Caki2 (cell line): Measurements from ENCODE around the gene PIANP. TPM values are rescaled to one million over a fixed set of nuclear protein-coding genes. Genes with fewer than 3 reads are reported as not detected.

Experiments
- DNase-seq: peaks from one replicate; pipeline ENCODE4 v3.0.0-alpha.2; 2015; ENCODE audit warnings: low read depth
- in situ Hi-C: cut with HindIII; loops from 2 replicates; pipeline ENCODE4 v1.10.0; 2016; ENCODE audit warnings: low sequenced_read_pairs, low pct_unique_long_range_greater_than_20kb, mixed read lengths
- total RNA-seq: library from RNA; depleted of rRNA; stranded (reverse); fragments of >200 nt; shearing (Covaris generic); gene quantifications from 2 replicates; pipeline ENCODE4 v1.2.3, GENCODE V29; 2014; ENCODE audit warnings: low replicate concordance

The PIANP gene
- total RNA-seq, 1 experiment from 2014 or later = not detected

- DNase-seq = peak; percentile 97
- in situ Hi-C loops = no loop called here
Observed at GRCh38 chr12:6688999-6689882, 11.4 kb downstream of the PIANP start, which contains the start of gene ZNF384. ZNF384 (minus strand) TSS chr12:6689375; CDS start chr12:6679520, 9,855 bp downstream.

GRCh38 chr12:6688543-6688998 is 12.0 kb downstream of the PIANP start:
- no peak for DNase-seq
- in situ Hi-C loops = no loop called here

- DNase-seq = no peak
- in situ Hi-C loops = no loop called here
Observed at GRCh38 chr12:6685814-6686213, 14.8 kb downstream of the PIANP start.

GRCh38 chr12:6684609-6685008 is 16.0 kb downstream of the PIANP start:
- DNase-seq = no peak
- in situ Hi-C loops = no loop called here

GRCh38 chr12:6676962-6677361 is 23.7 kb downstream of the PIANP start:
- in situ Hi-C loops = no loop called here
- no peak for DNase-seq

- no peak for DNase-seq
- in situ Hi-C loops = no loop called here
Observed at GRCh38 chr12:6672143-6672542, 28.5 kb downstream of the PIANP start.

GRCh38 chr12:6667559-6668210 is 32.9 kb downstream of the PIANP start:
- in situ Hi-C loops = no loop called here
- peak; percentile 14 for DNase-seq

- in situ Hi-C loops = no loop called here
- no peak for DNase-seq
Observed at GRCh38 chr12:6666211-6666610, 34.4 kb downstream of the PIANP start.

GRCh38 chr12:6664902-6665301 is 35.7 kb downstream of the PIANP start:
- DNase-seq = no peak
- in situ Hi-C loops = no loop called here

- peak; percentile 99 for DNase-seq
- in situ Hi-C loops = no loop called here
Observed at GRCh38 chr12:6662906-6663742, 37.5 kb downstream of the PIANP start, which contains the start of gene ING4. ING4 (minus strand) TSS chr12:6663119; CDS start chr12:6663101, 18 bp downstream.

- no peak for DNase-seq
- in situ Hi-C loops = no loop called here
Observed at GRCh38 chr12:6662602-6662905, 38.1 kb downstream of the PIANP start.

GRCh38 chr12:6653987-6654386 is 46.6 kb downstream of the PIANP start:
- in situ Hi-C loops = no loop called here
- DNase-seq = no peak

- in situ Hi-C loops = no loop called here
- no peak for DNase-seq
Observed at GRCh38 chr12:6653342-6653741, 47.3 kb downstream of the PIANP start.

GRCh38 chr12:6652391-6652790 is 48.2 kb downstream of the PIANP start:
- no peak for DNase-seq
- in situ Hi-C loops = no loop called here

- in situ Hi-C loops = no loop called here
- no peak for DNase-seq
Observed at GRCh38 chr12:6650832-6651231, 49.8 kb downstream of the PIANP start.

- DNase-seq = peak; percentile 38
- in situ Hi-C loops = no loop called here
Observed at GRCh38 chr12:6647083-6647604, 53.5 kb downstream of the PIANP start, which contains the start of gene ACRBP. ACRBP (minus strand) TSS chr12:6647432; CDS start chr12:6647366, 66 bp downstream.

GRCh38 chr12:6646276-6647082 is 54.1 kb downstream of the PIANP start:
- in situ Hi-C loops = no loop called here
- DNase-seq = no peak

- in situ Hi-C loops = no loop called here
- no peak for DNase-seq
Observed at GRCh38 chr12:6644903-6645302, 55.7 kb downstream of the PIANP start.
